ENCODE measurements around the gene CHMP3.

CHMP3 gene

DNA sequence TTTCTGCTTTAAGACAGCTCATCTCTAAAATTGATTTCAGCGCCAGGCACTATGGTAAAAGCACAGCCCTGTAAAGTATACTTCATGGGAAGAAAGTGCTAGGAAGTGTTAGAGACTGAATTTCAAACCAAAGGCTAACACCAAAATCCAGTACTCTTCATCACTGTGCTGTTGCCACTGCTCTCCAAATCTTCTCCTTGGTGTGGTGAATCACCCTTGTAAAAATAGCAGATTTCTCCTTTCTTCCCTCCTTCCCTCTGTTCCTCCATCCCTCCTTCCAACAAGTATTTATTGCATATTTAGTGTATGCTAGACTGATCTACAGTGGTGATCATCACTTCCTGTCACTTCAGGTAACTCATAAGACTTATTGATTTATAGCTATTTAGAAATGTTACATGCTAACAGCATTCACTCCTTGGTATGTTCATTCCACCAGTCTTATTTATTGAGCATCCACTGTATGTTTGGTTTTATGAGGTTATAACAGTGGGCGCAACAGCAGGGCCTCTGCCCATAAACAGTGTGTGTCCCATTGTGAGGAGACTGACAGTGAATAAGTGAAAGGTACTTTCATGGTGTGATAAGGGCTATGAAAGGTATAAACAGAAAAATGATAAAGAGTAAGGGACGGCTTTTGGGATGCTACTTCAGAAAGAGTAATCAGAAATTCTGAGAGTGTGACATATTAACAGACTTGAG is 102.0 kb downstream of the CHMP3 start:
- no peak for DNase-seq

DNA sequence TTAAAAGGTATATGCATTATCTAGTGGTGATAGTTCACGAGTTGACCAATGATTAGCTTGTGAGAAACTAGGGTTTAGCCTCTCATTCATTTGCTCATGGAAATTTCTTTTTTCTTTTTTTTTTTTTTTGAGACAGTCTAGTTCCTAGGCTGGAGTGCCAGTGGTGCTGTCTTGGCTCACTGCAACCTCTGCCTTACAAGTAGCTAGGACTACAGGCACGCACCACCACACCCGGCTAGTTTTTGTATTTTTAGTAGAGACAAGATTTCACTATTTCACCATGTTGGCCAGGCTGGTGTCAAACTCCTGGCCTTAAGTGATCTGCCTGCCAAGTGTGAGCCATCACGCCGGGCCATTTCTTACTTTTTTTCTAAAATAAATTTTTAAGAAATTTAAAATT is 108.1 kb downstream of the CHMP3 start:
- DNase-seq: no peak

DNA sequence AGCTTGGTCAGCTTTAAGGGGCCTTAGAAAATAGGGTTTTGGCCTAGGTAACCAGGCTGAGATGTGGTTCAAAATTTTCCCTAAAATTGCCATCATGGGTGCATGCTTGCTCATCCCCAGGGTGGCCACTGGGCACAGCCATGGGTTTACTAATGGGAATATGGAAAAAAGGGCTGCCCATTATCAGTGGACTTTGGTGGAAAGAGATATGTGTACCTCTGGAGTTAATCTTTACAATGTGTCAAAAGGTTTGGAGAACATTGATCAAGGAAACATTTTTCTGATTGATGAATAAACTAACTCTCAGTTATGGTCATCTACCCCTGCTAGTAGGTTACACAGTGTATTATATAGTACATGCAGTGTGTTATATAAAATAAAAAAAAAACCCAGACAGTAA is 109.0 kb downstream of the CHMP3 start:
- DNase-seq: no peak

DNA sequence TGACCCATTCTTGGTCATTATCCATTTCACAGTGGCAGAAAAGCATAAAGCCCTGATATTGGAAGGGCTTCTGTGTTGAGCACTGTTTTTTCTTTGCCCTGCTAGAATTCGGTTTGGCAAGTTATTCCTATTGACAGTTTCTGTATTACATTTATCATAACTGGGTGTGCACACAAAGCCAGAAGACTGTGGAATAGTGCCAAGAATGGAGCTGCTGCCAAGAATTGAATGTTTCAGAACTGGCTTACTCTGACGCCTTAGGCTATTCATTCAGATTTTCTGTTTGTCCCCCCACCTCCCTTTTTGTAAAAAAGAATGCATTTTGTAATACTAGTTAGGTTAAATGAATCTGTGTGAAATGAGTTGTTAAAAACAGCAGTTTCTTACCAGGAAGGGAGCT is 109.4 kb downstream of the CHMP3 start:
- no peak for DNase-seq
